Activated CD4-positive, alpha-beta T cell treated with anti-CD3 and anti-CD28 coated beads for 48 hours (primary cell): ENCODE data around the gene SFT2D2.
A peak's percentile ranks its signal among the peaks of the same experiment; 100 is the strongest.

Experiments
- DNase-seq: peaks from one replicate; pipeline ENCODE4 v3.0.0-alpha.2; 2020

The SFT2D2 gene

GRCh38 chr1:168223681-168224540 lies 1.9 kb upstream of the SFT2D2 start:
- no peak for DNase-seq

- DNase-seq, result no peak
Measured at GRCh38 chr1:168224991-168225390, 813 bp upstream of the SFT2D2 start.

GRCh38 chr1:168227620-168228019 lies 1.8 kb downstream of the SFT2D2 start:
- no peak for DNase-seq

- no peak for DNase-seq
Measured at GRCh38 chr1:168229893-168230292, 4.1 kb downstream of the SFT2D2 start.

- DNase-seq, result no peak
Measured at GRCh38 chr1:168230709-168231108, 4.9 kb downstream of the SFT2D2 start.

GRCh38 chr1:168234846-168235547 lies 9.2 kb downstream of the SFT2D2 start:
- DNase-seq, result peak; percentile 62

- DNase-seq, result no peak
Measured at GRCh38 chr1:168235548-168235885, 9.7 kb downstream of the SFT2D2 start.

- no peak for DNase-seq
Measured at GRCh38 chr1:168235937-168236336, 10.1 kb downstream of the SFT2D2 start.

- DNase-seq, result peak; percentile 62
Measured at GRCh38 chr1:168236836-168237611, 11.2 kb downstream of the SFT2D2 start.

GRCh38 chr1:168243198-168243597 lies 17.4 kb downstream of the SFT2D2 start:
- DNase-seq, result no peak

- no peak for DNase-seq
Measured at GRCh38 chr1:168243636-168244212, 17.9 kb downstream of the SFT2D2 start.

GRCh38 chr1:168245042-168245441 lies 19.2 kb downstream of the SFT2D2 start:
- DNase-seq, result no peak

- no peak for DNase-seq
Measured at GRCh38 chr1:168246506-168246905, 20.7 kb downstream of the SFT2D2 start.

GRCh38 chr1:168252204-168252733 lies 26.5 kb downstream of the SFT2D2 start:
- no peak for DNase-seq

GRCh38 chr1:168256164-168256563 lies 30.4 kb downstream of the SFT2D2 start:
- no peak for DNase-seq

GRCh38 chr1:168257397-168257796 lies 31.6 kb downstream of the SFT2D2 start:
- no peak for DNase-seq

- DNase-seq, result no peak
Measured at GRCh38 chr1:168259567-168259966, 33.8 kb downstream of the SFT2D2 start.

- DNase-seq, result no peak
Measured at GRCh38 chr1:168260393-168260792, 34.6 kb downstream of the SFT2D2 start.

- DNase-seq, result no peak
Measured at GRCh38 chr1:168261390-168261789, 35.6 kb downstream of the SFT2D2 start.

- no peak for DNase-seq
Measured at GRCh38 chr1:168263130-168263529, 37.3 kb downstream of the SFT2D2 start.

GRCh38 chr1:168264296-168264695 lies 38.5 kb downstream of the SFT2D2 start:
- DNase-seq, result no peak

GRCh38 chr1:168265596-168265995 lies 39.8 kb downstream of the SFT2D2 start:
- no peak for DNase-seq

- DNase-seq, result no peak
Measured at GRCh38 chr1:168266644-168267186, 40.9 kb downstream of the SFT2D2 start.
